22Rv1 (cell line): ENCODE results near the gene CEND1.
A peak's percentile ranks its signal among the peaks of the same experiment; 100 is the strongest.

Source experiments
- H3K27ac ChIP-seq: fragments of 450-650 bp; 2 replicates; pipeline ENCODE4 v1.5.1; 2017
- CTCF ChIP-seq: fragments of 450-650 bp; IDR thresholded peaks from 2 replicates; pipeline ENCODE4 v1.5.1; 2017; ENCODE audit warnings: mild to moderate bottlenecking
- ZFX ChIP-seq: fragments of 450-650 bp; IDR thresholded peaks from 2 replicates; pipeline ENCODE4 v1.6.1; 2017; ENCODE audit warnings: antibody characterized with exemption, borderline replicate concordance

The CEND1 gene

GRCh38 chr11:802018-802617, 12.2 kb upstream of the CEND1 start:
- H3K27ac ChIP-seq = no peak overlapping the region
- no peak for TF ChIP-seq CTCF
- no peak for TF ChIP-seq ZFX

- no peak overlapping the region for H3K27ac ChIP-seq
- TF ChIP-seq ZFX (no peak), CTCF (no peak)
Observed at GRCh38 chr11:801097-801780, 11.3 kb upstream of the CEND1 start.

GRCh38 chr11:800473-800872, 10.6 kb upstream of the CEND1 start:
- TF ChIP-seq CTCF (no peak), ZFX (no peak)
- H3K27ac ChIP-seq = no peak overlapping the region

- H3K27ac ChIP-seq = 0 out of 2 replicates have a peak overlapping the region, but pooled peaks have one; percentile 82
- TF ChIP-seq ZFX (no peak), CTCF (no peak)
Observed at GRCh38 chr11:799641-800316, 9.9 kb upstream of the CEND1 start.

GRCh38 chr11:798093-798713, 8.3 kb upstream of the CEND1 start, which contains the start of gene SLC25A22:
TSS of gene SLC25A22 (minus strand) at chr11:798281. CDS start at chr11:795006, 3,275 bp downstream.
- peak within 1 kb of the TSS; percentile 82 for H3K27ac ChIP-seq
- peak; percentile 94 for TF ChIP-seq CTCF
- no peak for TF ChIP-seq ZFX

- H3K27ac ChIP-seq = peak overlapping the region; percentile 82
Observed at GRCh38 chr11:797296-798092, 7.6 kb upstream of the CEND1 start.

More at GRCh38 chr11:797296-798092, 7.6 kb upstream of the CEND1 start:
- no peak for TF ChIP-seq ZFX
- TF ChIP-seq CTCF = no peak
